ENCODE results near the gene CEP128. TPM values are rescaled to one million over a fixed set of nuclear protein-coding genes. Genes with fewer than 3 reads are reported as not detected.
A peak's percentile ranks its signal among the peaks of the same experiment; 100 is the strongest.

The CEP128 gene
- total RNA-seq, 1 experiment from 2014 or later = 27.3 TPM

- Histone ChIP-seq H3K9me3 (ENCODE audit: low read depth, low read length, poor library complexity, severe bottlenecking) (no peaks in the 10 kb centered on the region), H3K27ac (ENCODE audit: low read depth, low read length, poor library complexity, severe bottlenecking) (no peak overlapping the region), H3K36me3 (ENCODE audit: insufficient read depth, low read length, poor library complexity, severe bottlenecking) (no peaks in the 10 kb centered on the region), H3K4me1 (ENCODE audit: insufficient read depth, low read length, poor library complexity, severe bottlenecking) (no peaks in the 10 kb centered on the region), H3K27me3 (replicated peaks; ENCODE audit: insufficient read depth, low read depth, low read length, poor library complexity) (no peaks in the 10 kb centered on the region), H3K4me3 (ENCODE audit: low read depth, low read length, poor library complexity, severe bottlenecking) (no peak overlapping the region)
- BruUV-seq (replicated peaks) = no TSS peak
- ChIA-PET POLR2A (ENCODE audit: low non-redundant PET) (no interaction called here), CTCF (no interaction called here)
- intact Hi-C loops (cut with micrococcal nuclease; ENCODE audit: unreplicated experiment) = no loop called here
- TF ChIP-seq CTCF (conservative IDR thresholded peaks at IDR 0.05; ENCODE audit: low read depth, low read length) (no peak), EZH2 (IDR thresholded peaks at IDR 0.05; ENCODE audit: borderline replicate concordance, low read depth, low read length, poor library complexity, severe bottlenecking) (no peak)
- DNase-seq (ENCODE audit: low spot score) = no peak
These were observed 272.1 kb downstream of the CEP128 start for GRCh38 chr14:80669426-80669825.

DNA sequence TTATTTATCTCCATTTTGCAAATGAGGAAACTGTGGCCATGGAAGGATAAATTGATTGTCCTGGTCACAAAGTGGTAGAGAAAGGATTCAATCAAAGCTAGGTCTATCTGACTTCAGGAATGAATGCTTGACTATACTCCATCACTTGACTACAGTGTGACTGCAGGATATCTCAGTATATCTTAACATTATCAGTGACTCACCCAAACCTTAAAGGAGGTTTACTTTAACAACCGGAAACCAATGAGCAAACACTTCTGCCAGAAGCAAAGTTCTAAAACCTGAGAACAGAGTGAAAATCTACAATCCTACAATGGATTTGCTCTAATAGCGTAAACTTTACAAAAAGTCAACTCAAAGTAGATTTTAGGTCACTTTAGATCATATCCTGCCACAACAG, 277.0 kb downstream of the CEP128 start:
- Histone ChIP-seq H3K27me3 (replicated peaks; ENCODE audit: insufficient read depth, low read depth, low read length, poor library complexity) (no peaks in the 10 kb centered on the region), H3K36me3 (ENCODE audit: insufficient read depth, low read length, poor library complexity, severe bottlenecking) (no peaks in the 10 kb centered on the region), H3K4me1 (ENCODE audit: insufficient read depth, low read length, poor library complexity, severe bottlenecking) (no peaks in the 10 kb centered on the region), H3K4me3 (ENCODE audit: low read depth, low read length, poor library complexity, severe bottlenecking) (no peak overlapping the region), H3K27ac (ENCODE audit: low read depth, low read length, poor library complexity, severe bottlenecking) (no peak overlapping the region), H3K9me3 (ENCODE audit: low read depth, low read length, poor library complexity, severe bottlenecking) (no peaks in the 10 kb centered on the region)
- POLR2A ChIA-PET (ENCODE audit: low non-redundant PET) = interaction anchor here (0.7 kb wide), 1 partner anchor 19 kb away, joined by 3 read pairs; no protein-coding TSS in a partner anchor
- TF ChIP-seq CTCF (conservative IDR thresholded peaks at IDR 0.05; ENCODE audit: low read depth, low read length) (no peak), EZH2 (IDR thresholded peaks at IDR 0.05; ENCODE audit: borderline replicate concordance, low read depth, low read length, poor library complexity, severe bottlenecking) (no peak)
- intact Hi-C loops (cut with micrococcal nuclease; ENCODE audit: unreplicated experiment) = no loop called here
- DNase-seq (ENCODE audit: low spot score) = peak; percentile 6
- BruUV-seq (replicated peaks) = no TSS peak
- CTCF ChIA-PET = no interaction called here

- no peaks in the 10 kb centered on the region for H3K9me3 ChIP-seq (ENCODE audit: low read depth, low read length, poor library complexity, severe bottlenecking)
- no peaks in the 10 kb centered on the region for H3K27me3 ChIP-seq (replicated peaks; ENCODE audit: insufficient read depth, low read depth, low read length, poor library complexity)
- H3K4me3 ChIP-seq (ENCODE audit: low read depth, low read length, poor library complexity, severe bottlenecking) = no peak overlapping the region
- H3K27ac ChIP-seq (ENCODE audit: low read depth, low read length, poor library complexity, severe bottlenecking) = no peak overlapping the region
- POLR2A ChIA-PET (ENCODE audit: low non-redundant PET) = no interaction called here
- H3K36me3 ChIP-seq (ENCODE audit: insufficient read depth, low read length, poor library complexity, severe bottlenecking) = no peaks in the 10 kb centered on the region
- BruUV-seq (replicated peaks) = no TSS peak
- H3K4me1 ChIP-seq (ENCODE audit: insufficient read depth, low read length, poor library complexity, severe bottlenecking) = no peaks in the 10 kb centered on the region
- intact Hi-C loops (cut with micrococcal nuclease; ENCODE audit: unreplicated experiment) = no loop called here
- TF ChIP-seq CTCF (conservative IDR thresholded peaks at IDR 0.05; ENCODE audit: low read depth, low read length) (no peak), EZH2 (IDR thresholded peaks at IDR 0.05; ENCODE audit: borderline replicate concordance, low read depth, low read length, poor library complexity, severe bottlenecking) (no peak)
- DNase-seq (ENCODE audit: low spot score) = no peak
- CTCF ChIA-PET = no interaction called here
These were observed 278.0 kb downstream of the CEP128 start for GRCh38 chr14:80663541-80663940.

Data from A673 (cell line).